Neural progenitor cell (in vitro differentiated cells): Measurements from ENCODE around the gene MKRN2OS. TPM values are rescaled to one million over a fixed set of nuclear protein-coding genes. Genes with fewer than 3 reads are reported as not detected.

Experiments
- DNase-seq: peaks from one replicate; pipeline ENCODE4 v3.0.0-alpha.2; 2016; ENCODE audit warnings: low spot score
- H2AFZ ChIP-seq: fragments of 200-600 bp; sonication (generic); replicated peaks from 2 replicates; pipeline ENCODE4 v1.6.1; 2016; ENCODE audit warnings: antibody characterized with exemption
- H3F3A ChIP-seq: fragments of 200-600 bp; sonication (generic); 2 replicates; pipeline ENCODE4 v1.6.1; 2016; ENCODE audit warnings: antibody characterized with exemption, low read depth
- H3K27ac ChIP-seq: fragments of 200-600 bp; sonication (generic); 2 replicates; pipeline ENCODE4 v1.5.1; 2016; ENCODE audit warnings: mild to moderate bottlenecking
- H3K27me3 ChIP-seq: fragments of 200-600 bp; sonication (generic); 2 replicates; pipeline ENCODE4 v1.6.1; 2016; ENCODE audit warnings: mild to moderate bottlenecking, moderate library complexity
- H3K36me3 ChIP-seq: fragments of 200-600 bp; sonication (generic); 2 replicates; pipeline ENCODE4 v1.5.1; 2016
- H3K4me1 ChIP-seq: fragments of 200-600 bp; sonication (generic); 2 replicates; pipeline ENCODE4 v1.6.1; 2016; ENCODE audit warnings: mixed run types
- H3K4me2 ChIP-seq: fragments of 200-600 bp; sonication (generic); 2 replicates; pipeline ENCODE4 v1.6.1; 2016
- H3K4me3 ChIP-seq: fragments of 200-600 bp; sonication (generic); 2 replicates; pipeline ENCODE4 v1.5.1; 2016
- H3K79me2 ChIP-seq: fragments of 200-600 bp; sonication (generic); 2 replicates; pipeline ENCODE4 v1.6.1; 2016; ENCODE audit warnings: low read depth
- H3K9ac ChIP-seq: fragments of 200-600 bp; sonication (generic); 2 replicates; pipeline ENCODE4 v1.6.1; 2016
- H3K9me3 ChIP-seq: fragments of 200-600 bp; sonication (generic); 2 replicates; pipeline ENCODE4 v1.5.1; 2016; ENCODE audit warnings: low read depth
- H4K20me1 ChIP-seq: fragments of 200-600 bp; sonication (generic); 2 replicates; pipeline ENCODE4 v1.6.1; 2016; ENCODE audit warnings: low read depth
- H3K27ac Mint-ChIP-seq: 3 replicates; pipeline ENCODE4 v1.8.0; 2021; ENCODE audit warnings: mixed read lengths
- H3K27me3 Mint-ChIP-seq: 2 replicates; pipeline ENCODE4 v1.8.0; 2022; ENCODE audit warnings: low read depth, mild to moderate bottlenecking, inconsistent platforms, moderate library complexity, mixed read lengths; ENCODE audit not compliant: insufficient read depth
- H3K36me3 Mint-ChIP-seq: 3 replicates; pipeline ENCODE4 v1.8.0; 2021; ENCODE audit warnings: mixed read lengths
- H3K4me1 Mint-ChIP-seq: 3 replicates; pipeline ENCODE4 v1.8.0; 2021; ENCODE audit warnings: mixed read lengths
- H3K4me3 Mint-ChIP-seq: 3 replicates; pipeline ENCODE4 v1.8.0; 2021; ENCODE audit warnings: mild to moderate bottlenecking, moderate library complexity, mixed read lengths
- H3K9me3 Mint-ChIP-seq: 3 replicates; pipeline ENCODE4 v1.8.0; 2020; ENCODE audit warnings: mixed read lengths
- CTCF ChIP-seq: fragments of 200-600 bp; sonication (generic); IDR thresholded peaks from 2 replicates; pipeline ENCODE4 v1.5.1; 2017; ENCODE audit warnings: antibody characterized with exemption, mild to moderate bottlenecking
- EZH2 ChIP-seq: fragments of 200-600 bp; sonication (generic); IDR thresholded peaks from 2 replicates; pipeline ENCODE4 v1.6.1; 2017; ENCODE audit warnings: antibody characterized with exemption, mild to moderate bottlenecking, moderate library complexity
- EZH2phosphoT487 ChIP-seq: fragments of 200-600 bp; sonication (generic); IDR thresholded peaks from 2 replicates; pipeline ENCODE4 v1.6.1; 2017; ENCODE audit warnings: antibody characterized with exemption
- total RNA-seq: library from RNA; depleted of rRNA; stranded (reverse); fragments of >200 nt; gene quantifications from 2 replicates; pipeline ENCODE4 v1.2.3, GENCODE V29; 2015; ENCODE audit warnings: low replicate concordance

MKRN2OS gene
- total RNA-seq, 1 donor from 2014 or later, result not detected

- Mint-ChIP-seq H3K27me3 (no peaks in the 10 kb centered on the region), H3K36me3 (no peaks in the 10 kb centered on the region), H3K27ac (no peak overlapping the region), H3K4me3 (peak overlapping the region; percentile 86), H3K9me3 (no peaks in the 10 kb centered on the region), H3K4me1 (peaks cover 42% of the 10 kb centered on the region)
- no peak overlapping the region for H2AFZ ChIP-seq
- peaks cover 7% of the 10 kb centered on the region for H3K27me3 ChIP-seq
- peak overlapping the region; percentile 70 for H3K4me3 ChIP-seq
- H4K20me1 ChIP-seq, result peaks cover 60% of the 10 kb centered on the region
- peaks cover 68% of the 10 kb centered on the region for H3K79me2 ChIP-seq
- no peak overlapping the region for H3K9ac ChIP-seq
- TF ChIP-seq CTCF (no peak), EZH2 (no peak), EZH2phosphoT487 (no peak)
- H3K9me3 ChIP-seq, result no peaks in the 10 kb centered on the region
- peaks cover 25% of the 10 kb centered on the region for H3K4me1 ChIP-seq
- H3F3A ChIP-seq, result peaks cover 3% of the 10 kb centered on the region
- no peak overlapping the region for H3K27ac ChIP-seq
- DNase-seq, result no peak
- peak overlapping the region; percentile 93 for H3K4me2 ChIP-seq
- H3K36me3 ChIP-seq, result no peaks in the 10 kb centered on the region
Observed at GRCh38 chr3:12558706-12559105, 13.4 kb upstream of the MKRN2OS start.

GRCh38 chr3:12557473-12558100 is 12.3 kb upstream of the MKRN2OS start:
- Histone ChIP-seq H3K4me1 (peaks cover 20% of the 10 kb centered on the region), H3K4me3 (peak overlapping the region; percentile 70), H2AFZ (peak overlapping the region; percentile 94), H3K4me2 (peak overlapping the region; percentile 93), H3K36me3 (no peaks in the 10 kb centered on the region), H3K79me2 (peaks cover 57% of the 10 kb centered on the region), H3F3A (peaks cover 3% of the 10 kb centered on the region), H4K20me1 (peaks cover 53% of the 10 kb centered on the region), H3K27me3 (peaks cover 11% of the 10 kb centered on the region), H3K9ac (peak overlapping the region; percentile 84), H3K27ac (peak overlapping the region; percentile 79), H3K9me3 (no peaks in the 10 kb centered on the region)
- TF ChIP-seq EZH2phosphoT487, result no peak
- no peak for TF ChIP-seq CTCF
- TF ChIP-seq EZH2, result no peak
- Mint-ChIP-seq H3K27me3 (no peaks in the 10 kb centered on the region), H3K36me3 (no peaks in the 10 kb centered on the region), H3K4me1 (peaks cover 35% of the 10 kb centered on the region), H3K9me3 (no peaks in the 10 kb centered on the region), H3K27ac (peak overlapping the region; percentile 87), H3K4me3 (peak overlapping the region; percentile 86)
- no peak for DNase-seq

GRCh38 chr3:12556690-12557472 is 11.6 kb upstream of the MKRN2OS start, which contains the start of gene MKRN2:
MKRN2 (plus strand) TSS chr3:12557087; CDS start chr3:12557151, 64 bp downstream.
- Histone ChIP-seq H3K9ac (peak within 1 kb of the TSS; percentile 84), H3K4me1 (peaks cover 13% of the 10 kb centered on the region), H3K9me3 (no peaks in the 10 kb centered on the region), H3K79me2 (peaks cover 50% of the 10 kb centered on the region), H3K27me3 (peaks cover 11% of the 10 kb centered on the region), H3K4me2 (peak within 1 kb of the TSS; percentile 93), H3K36me3 (no peaks in the 10 kb centered on the region), H3K4me3 (peak within 1 kb of the TSS; percentile 70), H4K20me1 (peaks cover 46% of the 10 kb centered on the region), H3F3A (peaks cover 3% of the 10 kb centered on the region), H3K27ac (peak within 1 kb of the TSS; percentile 79), H2AFZ (peak within 1 kb of the TSS; percentile 94)
- Mint-ChIP-seq H3K4me1 (peaks cover 28% of the 10 kb centered on the region), H3K27ac (peak within 1 kb of the TSS; percentile 87), H3K36me3 (no peaks in the 10 kb centered on the region), H3K4me3 (peak within 1 kb of the TSS; percentile 86), H3K9me3 (no peaks in the 10 kb centered on the region), H3K27me3 (no peaks in the 10 kb centered on the region)
- DNase-seq, result peak; percentile 90
- TF ChIP-seq EZH2 (no peak), EZH2phosphoT487 (no peak), CTCF (no peak)
